Measurements from ENCODE around the gene FANCE.

- TF ChIP-seq CTCF (IDR thresholded peaks at IDR 0.05) = no peak
- no peak for TF ChIP-seq EZH2phosphoT487 (IDR thresholded peaks at IDR 0.05)
- TF ChIP-seq EZH2 (IDR thresholded peaks at IDR 0.05) = no peak
Measured at GRCh38 chr6:35445691-35446090, 6.4 kb upstream of the FANCE start.

Measured in neural progenitor cell (in vitro differentiated cells).